NCI-H146 (cell line): ENCODE results near the gene SLC38A9.

ENCODE experiments used
- DNase-seq: peaks from one replicate; lab custom pipeline; 2025; lab: John Stamatoyannopoulos, UW

Gene SLC38A9

DNA sequence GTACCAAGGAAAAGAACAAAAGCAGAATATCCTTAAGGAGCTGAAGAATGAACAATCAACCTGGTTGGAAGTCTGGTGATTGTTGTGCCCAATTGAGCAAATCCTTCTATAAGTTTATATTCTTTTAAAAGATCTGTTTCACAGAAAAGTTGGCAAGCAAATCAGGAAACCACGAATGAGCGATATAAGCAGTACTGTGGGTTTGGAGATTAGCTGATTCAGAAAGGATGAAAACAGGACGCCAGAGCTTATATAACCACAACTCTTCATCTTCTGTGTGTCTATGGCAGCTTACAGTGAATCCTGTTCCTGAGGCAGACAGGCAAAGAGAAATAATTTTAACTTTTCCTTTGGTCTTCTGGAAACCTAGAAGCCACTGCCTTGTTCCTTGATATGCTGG, 61.7 kb downstream of the SLC38A9 start:
- no peak for DNase-seq

DNA sequence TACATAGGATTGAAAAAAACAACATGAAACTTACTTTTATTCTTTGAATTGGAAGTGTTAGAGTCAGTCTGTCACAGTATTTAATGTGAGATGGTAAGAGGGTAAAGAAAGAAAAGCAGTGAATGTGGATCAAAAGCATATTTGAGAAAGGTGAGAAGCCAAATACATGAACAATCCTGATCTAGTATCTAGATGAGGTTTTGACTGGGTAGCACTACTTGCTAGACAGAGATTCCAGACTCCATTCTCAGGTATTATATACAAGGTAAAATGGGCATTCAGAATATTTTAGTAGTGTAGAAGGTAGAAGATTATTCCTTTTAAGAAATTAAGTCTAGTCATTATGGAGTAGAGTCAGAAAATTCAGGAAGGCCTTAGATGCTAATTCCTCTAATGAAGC, 62.2 kb downstream of the SLC38A9 start:
- DNase-seq: no peak

DNA sequence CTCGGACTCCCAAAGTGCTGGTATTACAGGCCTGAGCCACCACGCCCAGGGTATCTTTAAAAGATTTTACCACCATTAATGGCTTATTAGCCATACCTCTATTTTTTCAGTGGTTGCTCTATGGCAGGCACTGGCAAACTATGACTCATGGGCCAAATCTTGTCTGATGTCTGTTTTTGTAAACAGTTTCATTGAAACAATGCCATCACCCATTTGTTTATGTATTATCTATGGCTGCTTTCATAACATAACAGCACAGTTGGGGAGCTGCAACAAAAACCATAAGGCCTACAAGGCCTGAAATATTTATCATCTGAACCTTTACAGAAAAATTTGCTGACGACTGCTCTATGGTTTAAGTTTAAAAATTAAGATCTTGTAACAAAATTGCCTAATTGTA, 66.8 kb downstream of the SLC38A9 start:
- no peak for DNase-seq

DNA sequence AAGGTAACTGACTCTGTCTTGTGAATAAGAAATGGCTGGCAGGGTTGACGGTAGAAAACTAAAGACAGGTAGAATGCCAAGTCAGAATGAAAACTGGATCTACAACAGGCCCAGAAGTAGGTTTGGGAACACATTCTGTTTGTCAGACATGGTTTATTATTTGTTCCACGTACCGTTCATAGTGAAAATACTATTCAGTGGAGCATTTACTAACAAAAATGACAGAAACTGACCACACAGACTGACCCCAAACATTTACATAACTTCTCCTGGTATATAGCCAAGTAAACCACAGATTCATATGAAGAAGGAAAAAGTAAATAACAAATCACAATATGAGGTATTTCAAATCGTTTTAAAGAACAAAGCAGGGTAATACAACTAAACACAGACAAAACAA, 73.7 kb downstream of the SLC38A9 start:
- DNase-seq: no peak

DNA sequence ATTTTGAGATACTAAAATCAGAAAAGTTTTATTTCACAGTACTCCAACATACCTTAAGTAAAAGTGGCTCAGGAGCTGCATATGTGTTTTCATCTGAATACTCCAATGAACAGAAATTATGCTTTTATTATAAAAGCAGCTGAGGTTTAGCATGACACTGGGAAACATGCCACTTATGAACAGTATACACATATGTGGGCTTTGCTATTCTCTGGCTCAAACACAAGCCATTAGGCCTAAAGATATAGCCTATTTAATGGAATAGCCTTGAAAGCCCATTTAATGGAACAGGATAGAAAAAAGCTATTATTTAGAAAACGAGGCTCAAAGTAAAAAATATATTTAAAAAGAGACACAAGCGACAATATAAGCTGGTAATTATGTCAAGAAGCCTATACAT, 74.1 kb downstream of the SLC38A9 start:
- no peak for DNase-seq

DNA sequence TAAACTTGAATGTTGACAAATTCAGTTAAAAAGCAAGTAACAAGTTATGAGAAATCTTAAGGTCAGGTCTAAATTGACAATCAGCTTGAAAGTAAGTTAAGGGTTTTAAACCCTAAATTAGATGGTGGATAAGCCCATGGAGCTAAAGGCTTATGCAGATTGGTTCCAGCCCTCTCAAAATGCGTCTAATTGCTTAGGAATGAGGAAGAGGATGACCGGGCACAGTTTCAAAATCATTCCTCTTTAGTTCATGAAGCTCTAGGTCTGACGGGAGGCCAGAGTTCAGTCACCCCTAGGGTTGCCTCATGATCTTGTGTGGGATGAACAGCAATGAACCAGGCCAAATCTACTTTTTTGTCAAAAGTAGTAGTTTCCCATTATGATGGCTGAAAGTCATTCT, 75.4 kb downstream of the SLC38A9 start:
- no peak for DNase-seq

DNA sequence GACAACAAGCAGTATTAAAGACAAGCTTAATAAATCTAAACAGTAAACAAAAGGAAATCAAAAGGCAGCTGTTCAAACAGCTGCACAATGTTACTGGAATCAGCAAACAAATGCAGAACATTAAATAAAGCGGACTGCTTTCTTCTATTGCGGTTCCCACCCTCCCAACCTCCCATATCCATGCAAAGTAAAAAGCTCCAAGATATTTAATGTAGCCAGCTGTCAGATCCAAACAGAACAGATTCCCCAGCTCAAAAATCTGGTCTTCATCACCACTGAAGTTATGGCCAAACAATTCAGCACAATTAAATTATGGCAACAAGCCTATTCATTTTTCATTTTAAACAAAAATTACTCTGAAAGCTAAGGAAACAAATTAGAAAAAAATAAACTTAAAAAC, 75.9 kb downstream of the SLC38A9 start:
- DNase-seq: peak; percentile 84

DNA sequence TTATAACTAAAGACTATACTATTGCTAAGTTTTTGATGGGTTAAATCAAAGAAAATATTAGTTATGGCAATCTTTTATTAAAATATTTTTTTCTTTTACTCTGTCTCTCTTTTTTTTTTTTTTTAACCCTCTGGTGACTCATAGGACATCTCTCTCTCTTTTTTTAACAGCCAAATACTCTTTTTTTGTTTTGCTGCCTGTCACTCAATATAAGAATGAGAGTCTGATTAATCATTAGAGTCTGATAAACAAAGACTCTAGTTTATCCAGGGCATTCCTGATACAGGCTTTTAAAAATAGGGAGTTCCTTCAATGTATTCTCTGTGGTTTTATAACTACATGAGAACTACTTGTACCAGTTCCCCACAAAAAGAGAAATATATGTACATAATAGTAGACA, 77.3 kb downstream of the SLC38A9 start:
- DNase-seq: no peak

DNA sequence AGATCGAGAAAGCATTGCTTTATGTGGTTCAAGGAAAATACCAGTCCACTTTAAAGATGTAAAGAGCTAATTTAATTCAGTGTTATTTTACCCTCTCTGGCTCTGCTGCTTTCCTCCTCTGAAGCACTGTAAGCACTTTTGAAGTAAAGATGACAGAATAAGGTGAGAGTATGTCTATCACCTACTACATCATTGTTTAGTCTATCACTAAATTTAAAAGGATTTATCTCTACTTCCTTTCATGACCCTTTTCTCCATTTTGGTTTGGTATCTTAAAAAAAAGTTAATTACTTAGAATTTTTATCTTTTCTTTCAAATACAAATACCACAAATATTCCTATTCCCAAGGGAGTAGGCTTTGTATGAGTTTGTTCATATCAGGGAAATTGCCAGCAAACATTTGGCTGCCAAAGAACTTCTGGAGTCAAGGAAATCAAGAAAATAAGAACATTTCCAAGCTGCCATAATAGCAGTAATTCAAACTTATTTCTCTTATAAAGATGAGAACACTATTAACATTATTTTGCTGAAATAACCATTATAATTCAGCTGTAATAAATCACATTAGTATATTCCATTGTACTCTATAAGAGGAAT, 77.8 kb downstream of the SLC38A9 start:
- DNase-seq: no peak

DNA sequence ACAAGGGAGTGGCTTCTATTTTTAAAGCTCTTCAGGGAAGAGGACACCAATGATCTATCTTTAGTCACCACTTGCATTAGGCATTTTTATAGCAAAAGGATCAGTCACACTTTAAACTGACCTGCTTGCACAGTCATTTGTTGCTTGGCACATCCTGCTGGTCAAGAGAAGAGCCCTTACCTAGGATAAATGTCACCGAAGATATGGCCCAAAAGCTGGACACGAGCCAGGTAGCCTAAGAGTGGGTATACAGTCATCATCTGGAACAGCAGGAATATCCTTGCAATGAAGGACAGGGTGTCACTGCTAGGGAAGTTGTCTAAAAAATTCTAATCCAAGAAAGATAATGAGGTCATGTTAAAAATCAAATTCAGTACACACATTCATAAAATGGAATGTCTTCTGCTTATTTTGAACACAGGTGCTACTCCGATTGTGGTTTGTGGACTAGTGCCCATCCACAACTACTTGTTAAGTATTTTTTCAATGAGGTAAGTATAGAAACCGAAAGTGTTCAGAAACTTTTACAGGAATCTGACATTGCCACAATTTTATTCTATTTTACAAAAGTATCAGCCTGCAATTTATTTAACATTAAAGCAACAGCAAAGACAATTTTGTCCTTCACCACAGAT, 78.4 kb downstream of the SLC38A9 start:
- DNase-seq: peak; percentile 28

DNA sequence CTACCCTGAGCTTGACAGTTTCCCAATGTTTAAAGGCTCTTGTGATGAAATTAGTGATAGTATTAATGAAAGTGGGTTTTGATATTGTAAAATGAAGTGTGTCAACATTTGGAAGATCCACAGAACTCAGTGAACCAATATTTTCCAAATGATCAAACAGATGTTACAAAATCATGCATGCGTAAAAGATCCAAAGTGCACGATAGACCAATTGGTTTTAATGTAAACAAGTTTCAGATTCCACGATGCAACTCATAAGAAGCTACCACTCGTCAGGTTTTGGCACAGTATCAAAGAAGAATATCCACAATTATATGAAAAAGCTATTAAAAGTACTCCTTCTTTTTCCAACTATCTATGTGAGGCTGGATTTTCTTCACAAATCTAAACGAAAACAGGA, 82.3 kb downstream of the SLC38A9 start:
- DNase-seq: no peak

DNA sequence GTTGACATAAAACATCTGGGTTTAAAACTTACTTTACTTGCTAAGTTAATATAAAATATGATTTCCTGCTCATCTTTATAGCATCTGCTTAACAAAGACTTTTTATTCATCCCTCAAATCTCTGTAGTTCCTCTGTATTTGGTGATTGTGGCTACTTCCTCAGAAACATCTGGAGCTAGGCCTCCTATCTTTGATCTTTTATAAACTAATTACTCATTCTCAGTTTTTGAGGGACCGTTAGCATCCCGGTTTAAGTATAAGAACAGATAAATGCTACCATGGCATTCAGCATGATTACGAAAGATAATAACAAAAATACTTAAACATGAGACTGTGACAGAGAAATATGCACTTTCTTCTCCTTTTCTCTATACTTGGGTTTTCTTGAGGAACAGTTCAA, 85.3 kb downstream of the SLC38A9 start:
- no peak for DNase-seq

DNA sequence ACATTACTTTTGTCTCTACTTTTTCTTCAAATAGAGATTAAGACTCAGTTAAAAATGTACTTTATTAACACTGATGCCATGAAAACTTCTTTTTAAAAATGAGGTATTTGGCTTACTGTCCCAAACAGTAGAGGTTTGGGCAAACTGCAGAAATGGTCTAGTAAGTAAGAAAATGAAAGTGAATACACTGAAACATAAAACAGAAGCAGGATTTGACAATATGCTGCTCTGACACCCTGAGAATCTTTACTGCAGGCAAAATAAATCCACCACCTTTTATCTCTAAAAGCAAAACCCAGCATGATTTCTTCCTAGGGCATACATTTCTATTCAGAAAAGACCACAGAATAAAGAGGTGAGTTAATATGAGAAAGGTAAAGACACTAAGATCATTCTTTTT, 86.2 kb downstream of the SLC38A9 start:
- peak; percentile 34 for DNase-seq

DNA sequence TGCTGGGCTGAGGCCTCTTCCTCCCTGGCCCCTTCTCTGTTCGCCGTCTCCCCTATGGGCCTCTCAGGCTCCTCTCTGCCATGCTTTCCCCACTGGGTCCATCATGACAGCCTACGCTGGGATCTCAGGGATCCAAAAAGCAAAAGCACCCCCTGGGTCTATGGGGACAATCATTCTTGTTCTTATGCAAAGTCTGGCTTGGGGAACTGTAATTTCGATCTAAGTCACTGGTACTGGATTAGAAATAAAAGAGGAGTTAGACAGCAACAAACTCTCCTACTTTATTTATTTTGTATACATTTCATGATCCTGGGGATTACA, 86.6 kb downstream of the SLC38A9 start:
- no peak for DNase-seq

DNA sequence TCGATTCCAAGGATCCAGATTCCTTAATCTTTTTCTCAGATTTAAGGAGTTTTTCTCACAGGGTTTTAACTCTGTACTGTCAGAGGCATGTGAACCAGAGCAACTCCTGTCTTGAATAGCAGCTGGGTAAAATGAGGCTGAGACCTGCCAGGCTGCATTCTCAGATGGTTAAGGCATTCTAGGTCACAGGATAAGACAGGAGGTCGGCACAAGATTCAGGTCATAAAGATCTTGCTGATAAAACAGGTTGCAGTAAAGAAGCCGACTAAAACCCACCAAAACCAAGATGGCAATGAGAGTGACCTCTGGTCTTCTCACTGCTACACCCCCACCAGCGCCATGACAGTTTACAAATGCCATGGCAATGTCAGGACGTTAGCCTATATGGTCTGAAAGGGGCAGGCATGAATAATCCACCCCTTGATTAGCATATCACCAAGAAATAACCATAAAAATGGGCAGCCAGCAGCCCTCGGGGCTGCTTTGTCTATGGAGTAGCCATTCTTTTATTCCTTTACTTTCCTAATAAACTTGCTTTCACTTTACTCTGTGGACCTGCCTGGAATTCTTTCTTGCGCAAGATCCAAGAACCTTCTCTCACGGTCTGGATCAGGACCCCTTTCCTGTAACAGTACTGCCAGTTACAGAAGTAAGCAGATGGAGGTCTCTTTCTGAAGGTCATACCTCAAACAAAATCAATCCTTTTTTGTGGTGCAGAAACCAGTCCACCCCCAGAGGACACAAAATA, 87.1 kb downstream of the SLC38A9 start:
- no peak for DNase-seq

DNA sequence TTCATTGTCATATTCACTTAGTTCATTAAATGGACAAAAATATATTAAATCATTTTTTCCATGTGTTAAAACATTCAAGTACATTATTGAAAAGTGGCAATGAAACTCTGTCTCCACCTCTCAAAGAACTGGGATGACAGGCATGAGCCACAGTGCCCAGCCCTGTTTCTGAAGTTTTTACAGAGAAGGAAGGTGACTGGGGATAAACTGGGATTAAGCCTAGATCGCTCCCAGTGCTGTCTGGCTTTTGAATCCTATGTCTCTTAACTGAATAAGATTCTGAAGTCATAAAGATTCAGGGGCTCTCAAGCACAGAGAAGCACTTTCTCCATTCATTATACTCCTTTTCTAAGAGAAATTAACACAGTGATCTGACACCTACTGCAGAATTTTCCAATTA, 88.3 kb downstream of the SLC38A9 start:
- DNase-seq: no peak

DNA sequence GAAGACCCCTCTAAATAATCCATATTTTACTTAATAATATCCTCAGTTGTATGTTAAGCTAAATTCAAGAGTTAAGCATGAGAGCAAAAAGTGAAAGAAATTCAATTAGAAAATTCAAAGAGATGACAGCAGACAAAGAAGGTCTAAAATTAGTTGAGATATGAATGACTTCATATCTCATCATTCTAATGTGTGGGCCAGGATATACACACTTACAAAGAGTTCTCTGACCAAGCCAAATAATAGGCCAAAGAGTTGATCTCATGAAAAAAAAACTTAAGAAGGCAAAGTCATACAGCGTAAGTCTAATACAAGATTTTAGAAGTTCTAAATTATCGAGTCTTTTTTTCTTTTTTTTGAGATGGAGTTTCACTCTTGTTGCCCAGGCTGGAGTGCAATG, 89.7 kb downstream of the SLC38A9 start:
- no peak for DNase-seq

DNA sequence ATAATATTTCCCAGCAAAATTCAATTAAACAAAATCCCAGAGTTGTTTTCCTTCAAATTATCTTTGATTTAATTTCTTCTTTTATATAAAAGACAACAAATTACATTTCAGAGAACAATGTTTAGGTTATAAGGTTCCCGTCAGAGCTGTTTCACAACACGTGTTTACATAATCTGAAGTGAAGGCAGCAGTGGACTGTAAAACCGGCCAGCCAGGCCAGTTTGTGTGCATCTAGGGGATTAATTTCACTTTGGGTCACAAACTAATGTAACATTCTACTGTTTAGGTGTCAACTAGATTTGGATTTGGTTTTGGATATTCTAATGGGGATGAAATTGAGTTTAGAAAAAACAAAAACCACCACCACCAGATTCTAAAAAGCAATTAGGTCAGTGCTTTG, 90.9 kb downstream of the SLC38A9 start:
- DNase-seq: no peak

DNA sequence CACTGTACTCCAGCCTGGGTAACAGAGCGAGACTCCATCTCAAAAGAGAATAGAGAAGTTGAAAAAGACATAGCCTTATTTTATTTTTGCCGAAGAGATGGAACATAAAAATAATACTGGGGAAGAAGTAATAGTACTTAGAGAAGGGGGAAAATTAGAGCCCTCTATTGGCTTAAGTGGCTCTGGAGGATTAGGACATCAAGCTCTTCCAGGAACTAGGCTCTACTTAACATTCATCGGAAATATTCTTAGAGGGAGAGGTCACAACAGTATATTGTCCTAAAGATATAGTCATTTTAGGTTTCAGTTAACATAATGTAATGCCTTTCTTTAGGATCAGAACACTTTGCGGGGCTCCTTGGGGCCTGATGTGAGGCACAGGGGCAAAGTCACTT, 91.4 kb downstream of the SLC38A9 start:
- DNase-seq: no peak

DNA sequence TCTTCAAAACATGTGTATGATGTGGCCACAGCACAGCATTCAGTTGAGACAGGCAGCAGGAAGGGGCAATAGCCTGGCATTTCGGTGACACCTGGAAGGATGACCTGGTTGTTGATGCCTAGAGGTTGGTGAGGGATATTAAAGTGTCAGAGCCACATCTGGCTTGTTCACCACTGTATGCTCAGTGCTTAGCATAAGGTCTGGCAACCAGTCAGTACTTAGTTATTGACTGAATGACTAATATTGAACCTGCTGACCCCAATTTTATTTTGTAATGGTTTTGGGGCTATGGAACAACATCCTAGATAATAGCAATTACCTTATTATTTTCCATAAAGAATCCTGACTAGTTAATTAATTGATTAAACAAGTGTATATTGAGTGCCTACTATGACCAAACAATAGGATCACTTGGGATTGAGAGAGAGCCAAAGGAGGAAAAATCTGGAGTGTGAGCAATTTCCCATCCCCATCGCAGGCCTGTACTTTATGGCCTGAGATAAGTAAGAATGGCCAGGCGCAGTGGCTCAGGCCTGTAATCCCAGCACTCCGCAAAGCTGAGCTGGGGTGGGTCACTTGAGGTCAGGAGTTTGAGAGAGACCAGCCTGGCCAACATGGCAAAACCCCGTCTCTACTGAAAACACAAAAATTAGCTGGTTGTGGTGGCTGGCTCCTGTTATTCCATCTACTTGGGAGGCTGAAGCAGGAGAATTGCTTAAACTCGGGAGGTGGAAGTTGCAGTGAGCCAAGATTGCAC, 91.9 kb downstream of the SLC38A9 start:
- no peak for DNase-seq

DNA sequence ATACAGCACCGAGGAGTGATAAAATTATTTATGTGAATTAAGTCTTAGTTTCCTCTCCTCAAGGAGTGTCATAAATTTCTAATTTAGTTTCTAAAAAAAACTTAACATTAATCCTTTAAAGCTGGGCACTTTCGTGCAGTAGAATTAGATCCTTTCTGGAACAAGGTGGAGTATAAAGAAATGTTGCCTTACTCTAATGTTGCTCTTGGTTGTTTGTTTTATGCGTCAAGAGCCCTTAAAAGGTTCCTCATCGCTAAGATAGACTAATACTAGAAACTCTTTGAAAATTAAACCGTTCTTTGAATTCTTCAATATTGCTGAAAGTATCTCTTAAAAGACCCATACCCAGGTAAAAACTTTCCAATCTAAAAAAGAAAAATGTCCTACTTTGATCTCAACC, 93.8 kb downstream of the SLC38A9 start:
- no peak for DNase-seq

DNA sequence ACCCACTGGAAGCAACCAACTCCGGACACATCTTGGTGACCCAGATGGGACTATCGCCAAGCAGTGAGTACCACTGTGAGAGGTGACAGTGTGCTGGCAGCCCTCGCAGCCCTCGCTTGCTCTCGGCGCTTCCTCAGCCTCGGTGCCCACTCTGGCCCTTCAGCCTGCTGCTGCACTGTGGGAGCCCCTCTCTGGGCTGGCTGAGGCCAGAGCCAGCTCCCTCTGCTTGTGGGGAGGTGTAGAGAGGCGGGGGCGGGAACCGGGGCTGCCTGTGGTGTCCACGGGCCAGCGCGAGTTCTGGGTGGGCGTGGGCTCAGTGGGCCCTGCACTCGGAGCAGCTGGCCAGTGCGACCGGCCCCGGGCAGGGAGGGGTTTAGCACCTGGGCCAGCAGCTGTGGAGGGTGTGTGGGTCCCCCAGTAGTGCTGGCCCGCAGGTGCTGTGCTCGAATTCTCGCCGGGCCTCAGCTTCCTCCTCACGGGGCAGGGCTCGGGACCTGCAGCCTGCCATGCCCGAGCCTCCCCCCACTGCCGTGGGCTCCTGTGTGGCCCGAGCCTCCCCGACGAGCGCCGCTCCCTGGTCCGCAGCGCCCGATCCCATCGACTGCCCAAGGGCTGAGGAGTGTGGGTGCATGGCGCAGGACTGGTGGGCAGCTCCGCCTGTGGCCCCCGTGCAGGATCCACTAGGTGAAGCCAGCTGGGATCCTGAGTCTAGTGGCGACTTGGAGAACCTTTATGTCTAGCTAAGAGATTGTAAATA, 98.8 kb downstream of the SLC38A9 start:
- no peak for DNase-seq
